Measurements from ENCODE around the gene CDC45.

DNA sequence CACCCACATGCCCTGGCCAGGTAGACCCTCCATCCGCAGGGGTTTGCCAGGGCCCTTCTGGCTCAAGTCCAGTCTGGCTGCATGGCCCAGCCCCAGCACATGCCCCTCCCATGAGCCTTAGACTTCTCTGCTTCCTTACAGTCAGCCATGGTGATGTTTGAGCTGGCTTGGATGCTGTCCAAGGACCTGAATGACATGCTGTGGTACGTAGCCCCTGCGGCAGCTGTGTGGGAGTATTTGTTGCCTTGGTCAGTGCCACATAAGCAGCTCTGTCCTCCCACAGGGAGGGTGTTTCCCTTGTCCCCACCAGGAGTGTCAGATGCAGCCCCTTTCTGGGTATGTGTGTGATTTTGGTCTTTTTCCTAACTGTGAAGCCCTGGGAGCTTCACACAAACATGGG is 17.5 kb downstream of the CDC45 start:
- TF ChIP-seq POLR2A (IDR thresholded peaks at IDR 0.05; ENCODE audit: extremely low read depth, insufficient read length), result no peak
- TF ChIP-seq, protein P1, sequence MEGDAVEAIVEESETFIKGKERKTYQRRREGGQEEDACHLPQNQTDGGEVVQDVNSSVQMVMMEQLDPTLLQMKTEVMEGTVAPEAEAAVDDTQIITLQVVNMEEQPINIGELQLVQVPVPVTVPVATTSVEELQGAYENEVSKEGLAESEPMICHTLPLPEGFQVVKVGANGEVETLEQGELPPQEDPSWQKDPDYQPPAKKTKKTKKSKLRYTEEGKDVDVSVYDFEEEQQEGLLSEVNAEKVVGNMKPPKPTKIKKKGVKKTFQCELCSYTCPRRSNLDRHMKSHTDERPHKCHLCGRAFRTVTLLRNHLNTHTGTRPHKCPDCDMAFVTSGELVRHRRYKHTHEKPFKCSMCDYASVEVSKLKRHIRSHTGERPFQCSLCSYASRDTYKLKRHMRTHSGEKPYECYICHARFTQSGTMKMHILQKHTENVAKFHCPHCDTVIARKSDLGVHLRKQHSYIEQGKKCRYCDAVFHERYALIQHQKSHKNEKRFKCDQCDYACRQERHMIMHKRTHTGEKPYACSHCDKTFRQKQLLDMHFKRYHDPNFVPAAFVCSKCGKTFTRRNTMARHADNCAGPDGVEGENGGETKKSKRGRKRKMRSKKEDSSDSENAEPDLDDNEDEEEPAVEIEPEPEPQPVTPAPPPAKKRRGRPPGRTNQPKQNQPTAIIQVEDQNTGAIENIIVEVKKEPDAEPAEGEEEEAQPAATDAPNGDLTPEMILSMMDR (IDR thresholded peaks at IDR 0.05; ENCODE audit: low read depth, low read length), result no peak
- TF ChIP-seq MYC (IDR thresholded peaks at IDR 0.05; ENCODE audit: low read depth, low read length), result no peak
- TF ChIP-seq, protein P2, sequence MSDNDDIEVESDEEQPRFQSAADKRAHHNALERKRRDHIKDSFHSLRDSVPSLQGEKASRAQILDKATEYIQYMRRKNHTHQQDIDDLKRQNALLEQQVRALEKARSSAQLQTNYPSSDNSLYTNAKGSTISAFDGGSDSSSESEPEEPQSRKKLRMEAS (IDR thresholded peaks at IDR 0.05; ENCODE audit: low read depth, low read length), result no peak

Measured in NB4 (cell line).